Measurements from ENCODE around the gene RTN4RL1. TPM values are rescaled to one million over a fixed set of nuclear protein-coding genes. Genes with fewer than 3 reads are reported as not detected.
A peak's percentile ranks its signal among the peaks of the same experiment; 100 is the strongest.

RTN4RL1 gene
- total and polyA plus RNA-seq, 2 of the 13 experiments (the other 11 are each of a cell fraction or from before 2014, with no cell fraction given), result 0.01 TPM; not detected in 1

DNA sequence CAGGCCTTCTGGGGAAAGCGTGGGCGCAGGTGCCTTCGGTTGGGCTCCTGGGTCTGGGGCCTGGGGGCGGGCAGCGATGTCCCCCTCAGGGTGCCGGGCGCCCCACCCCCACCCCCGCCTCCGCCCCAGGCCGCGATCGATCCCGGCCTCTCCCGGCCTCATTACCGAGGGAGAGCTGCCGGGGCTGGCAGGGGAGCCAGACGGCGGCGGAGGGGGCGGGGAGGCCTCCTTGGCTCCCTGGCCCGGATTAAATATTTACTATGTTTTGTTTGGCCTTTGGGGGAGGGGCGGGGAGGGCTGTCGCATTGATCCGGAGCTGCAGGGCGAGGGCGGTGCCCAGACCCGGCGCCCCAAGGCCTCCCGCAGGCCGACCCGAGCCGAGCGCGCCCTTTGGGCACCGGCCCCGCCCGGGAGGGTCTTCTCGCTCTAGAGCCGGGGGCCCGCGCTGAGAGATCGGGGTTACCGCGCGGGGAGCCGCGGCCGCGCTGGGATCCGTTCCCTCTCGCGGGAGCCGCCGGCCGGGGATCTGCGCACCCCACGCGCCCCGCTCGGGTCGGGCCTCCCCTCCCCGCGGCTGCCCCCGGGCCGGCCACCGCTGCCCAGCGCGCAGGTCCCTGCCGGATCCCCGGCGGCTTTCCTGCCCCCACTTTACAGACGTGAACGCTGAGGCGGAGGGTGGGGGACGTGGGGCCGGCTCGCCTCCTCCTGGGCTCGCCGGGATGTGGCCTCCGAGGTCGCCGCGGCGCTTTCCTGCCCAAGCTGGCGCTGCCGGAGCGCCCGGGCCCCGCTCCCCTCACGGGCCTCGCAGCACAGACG, 27.0 kb downstream of the RTN4RL1 start (continued):
- TF ChIP-seq, protein P1, sequence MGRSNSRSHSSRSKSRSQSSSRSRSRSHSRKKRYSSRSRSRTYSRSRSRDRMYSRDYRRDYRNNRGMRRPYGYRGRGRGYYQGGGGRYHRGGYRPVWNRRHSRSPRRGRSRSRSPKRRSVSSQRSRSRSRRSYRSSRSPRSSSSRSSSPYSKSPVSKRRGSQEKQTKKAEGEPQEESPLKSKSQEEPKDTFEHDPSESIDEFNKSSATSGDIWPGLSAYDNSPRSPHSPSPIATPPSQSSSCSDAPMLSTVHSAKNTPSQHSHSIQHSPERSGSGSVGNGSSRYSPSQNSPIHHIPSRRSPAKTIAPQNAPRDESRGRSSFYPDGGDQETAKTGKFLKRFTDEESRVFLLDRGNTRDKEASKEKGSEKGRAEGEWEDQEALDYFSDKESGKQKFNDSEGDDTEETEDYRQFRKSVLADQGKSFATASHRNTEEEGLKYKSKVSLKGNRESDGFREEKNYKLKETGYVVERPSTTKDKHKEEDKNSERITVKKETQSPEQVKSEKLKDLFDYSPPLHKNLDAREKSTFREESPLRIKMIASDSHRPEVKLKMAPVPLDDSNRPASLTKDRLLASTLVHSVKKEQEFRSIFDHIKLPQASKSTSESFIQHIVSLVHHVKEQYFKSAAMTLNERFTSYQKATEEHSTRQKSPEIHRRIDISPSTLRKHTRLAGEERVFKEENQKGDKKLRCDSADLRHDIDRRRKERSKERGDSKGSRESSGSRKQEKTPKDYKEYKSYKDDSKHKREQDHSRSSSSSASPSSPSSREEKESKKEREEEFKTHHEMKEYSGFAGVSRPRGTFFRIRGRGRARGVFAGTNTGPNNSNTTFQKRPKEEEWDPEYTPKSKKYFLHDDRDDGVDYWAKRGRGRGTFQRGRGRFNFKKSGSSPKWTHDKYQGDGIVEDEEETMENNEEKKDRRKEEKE (IDR thresholded peaks at IDR 0.05), result no peak
- no peak for TF ChIP-seq IKZF4 (CRISPR knock-in tag; IDR thresholded peaks at IDR 0.05; ENCODE audit: borderline replicate concordance, low read depth, not compliant biosample characterization)
- TF ChIP-seq ZNF782 (CRISPR knock-in tag; IDR thresholded peaks at IDR 0.05; ENCODE audit: borderline replicate concordance), result no peak
- TF ChIP-seq, protein P2, sequence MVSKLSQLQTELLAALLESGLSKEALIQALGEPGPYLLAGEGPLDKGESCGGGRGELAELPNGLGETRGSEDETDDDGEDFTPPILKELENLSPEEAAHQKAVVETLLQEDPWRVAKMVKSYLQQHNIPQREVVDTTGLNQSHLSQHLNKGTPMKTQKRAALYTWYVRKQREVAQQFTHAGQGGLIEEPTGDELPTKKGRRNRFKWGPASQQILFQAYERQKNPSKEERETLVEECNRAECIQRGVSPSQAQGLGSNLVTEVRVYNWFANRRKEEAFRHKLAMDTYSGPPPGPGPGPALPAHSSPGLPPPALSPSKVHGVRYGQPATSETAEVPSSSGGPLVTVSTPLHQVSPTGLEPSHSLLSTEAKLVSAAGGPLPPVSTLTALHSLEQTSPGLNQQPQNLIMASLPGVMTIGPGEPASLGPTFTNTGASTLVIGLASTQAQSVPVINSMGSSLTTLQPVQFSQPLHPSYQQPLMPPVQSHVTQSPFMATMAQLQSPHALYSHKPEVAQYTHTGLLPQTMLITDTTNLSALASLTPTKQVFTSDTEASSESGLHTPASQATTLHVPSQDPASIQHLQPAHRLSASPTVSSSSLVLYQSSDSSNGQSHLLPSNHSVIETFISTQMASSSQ (IDR thresholded peaks at IDR 0.05; ENCODE audit: low read depth), result peak; percentile 92
- TF ChIP-seq, protein P2 (CRISPR knock-in tag; IDR thresholded peaks at IDR 0.05; ENCODE audit: borderline replicate concordance), result peak; percentile 98
- TF ChIP-seq TBX2 (CRISPR knock-in tag; IDR thresholded peaks at IDR 0.05; ENCODE audit: borderline replicate concordance), result no peak
- TF ChIP-seq, protein P3, sequence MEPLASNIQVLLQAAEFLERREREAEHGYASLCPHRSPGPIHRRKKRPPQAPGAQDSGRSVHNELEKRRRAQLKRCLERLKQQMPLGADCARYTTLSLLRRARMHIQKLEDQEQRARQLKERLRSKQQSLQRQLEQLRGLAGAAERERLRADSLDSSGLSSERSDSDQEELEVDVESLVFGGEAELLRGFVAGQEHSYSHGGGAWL (CRISPR knock-in tag; IDR thresholded peaks at IDR 0.05), result no peak
- TF ChIP-seq ZEB1 (IDR thresholded peaks at IDR 0.05; ENCODE audit: insufficient replicate concordance, low read depth), result no peak
- TF ChIP-seq, protein P4, sequence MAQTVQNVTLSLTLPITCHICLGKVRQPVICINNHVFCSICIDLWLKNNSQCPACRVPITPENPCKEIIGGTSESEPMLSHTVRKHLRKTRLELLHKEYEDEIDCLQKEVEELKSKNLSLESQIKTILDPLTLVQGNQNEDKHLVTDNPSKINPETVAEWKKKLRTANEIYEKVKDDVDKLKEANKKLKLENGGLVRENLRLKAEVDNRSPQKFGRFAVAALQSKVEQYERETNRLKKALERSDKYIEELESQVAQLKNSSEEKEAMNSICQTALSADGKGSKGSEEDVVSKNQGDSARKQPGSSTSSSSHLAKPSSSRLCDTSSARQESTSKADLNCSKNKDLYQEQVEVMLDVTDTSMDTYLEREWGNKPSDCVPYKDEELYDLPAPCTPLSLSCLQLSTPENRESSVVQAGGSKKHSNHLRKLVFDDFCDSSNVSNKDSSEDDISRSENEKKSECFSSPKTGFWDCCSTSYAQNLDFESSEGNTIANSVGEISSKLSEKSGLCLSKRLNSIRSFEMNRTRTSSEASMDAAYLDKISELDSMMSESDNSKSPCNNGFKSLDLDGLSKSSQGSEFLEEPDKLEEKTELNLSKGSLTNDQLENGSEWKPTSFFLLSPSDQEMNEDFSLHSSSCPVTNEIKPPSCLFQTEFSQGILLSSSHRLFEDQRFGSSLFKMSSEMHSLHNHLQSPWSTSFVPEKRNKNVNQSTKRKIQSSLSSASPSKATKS (CRISPR knock-in tag; IDR thresholded peaks at IDR 0.05), result no peak
- TF ChIP-seq MAFK (conservative IDR thresholded peaks at IDR 0.05 in 1 of 2, IDR thresholded peaks at IDR 0.05 in 1 of 2; ENCODE audit: low read length in 2 of 2), result no peak
- no peak for TF ChIP-seq CEBPG (CRISPR knock-in tag; IDR thresholded peaks at IDR 0.05)
- TF ChIP-seq RFXAP (CRISPR knock-in tag; IDR thresholded peaks at IDR 0.05; ENCODE audit: borderline replicate concordance), result peak; percentile 54; the same call in 1 of the 2 replicates
- TF ChIP-seq, protein P5, sequence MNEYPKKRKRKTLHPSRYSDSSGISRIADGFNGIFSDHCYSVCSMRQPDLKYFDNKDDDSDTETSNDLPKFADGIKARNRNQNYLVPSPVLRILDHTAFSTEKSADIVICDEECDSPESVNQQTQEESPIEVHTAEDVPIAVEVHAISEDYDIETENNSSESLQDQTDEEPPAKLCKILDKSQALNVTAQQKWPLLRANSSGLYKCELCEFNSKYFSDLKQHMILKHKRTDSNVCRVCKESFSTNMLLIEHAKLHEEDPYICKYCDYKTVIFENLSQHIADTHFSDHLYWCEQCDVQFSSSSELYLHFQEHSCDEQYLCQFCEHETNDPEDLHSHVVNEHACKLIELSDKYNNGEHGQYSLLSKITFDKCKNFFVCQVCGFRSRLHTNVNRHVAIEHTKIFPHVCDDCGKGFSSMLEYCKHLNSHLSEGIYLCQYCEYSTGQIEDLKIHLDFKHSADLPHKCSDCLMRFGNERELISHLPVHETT (CRISPR knock-in tag; conservative IDR thresholded peaks at IDR 0.05), result no peak; the same call in 1 of the 2 replicates
- TF ChIP-seq, protein P6, sequence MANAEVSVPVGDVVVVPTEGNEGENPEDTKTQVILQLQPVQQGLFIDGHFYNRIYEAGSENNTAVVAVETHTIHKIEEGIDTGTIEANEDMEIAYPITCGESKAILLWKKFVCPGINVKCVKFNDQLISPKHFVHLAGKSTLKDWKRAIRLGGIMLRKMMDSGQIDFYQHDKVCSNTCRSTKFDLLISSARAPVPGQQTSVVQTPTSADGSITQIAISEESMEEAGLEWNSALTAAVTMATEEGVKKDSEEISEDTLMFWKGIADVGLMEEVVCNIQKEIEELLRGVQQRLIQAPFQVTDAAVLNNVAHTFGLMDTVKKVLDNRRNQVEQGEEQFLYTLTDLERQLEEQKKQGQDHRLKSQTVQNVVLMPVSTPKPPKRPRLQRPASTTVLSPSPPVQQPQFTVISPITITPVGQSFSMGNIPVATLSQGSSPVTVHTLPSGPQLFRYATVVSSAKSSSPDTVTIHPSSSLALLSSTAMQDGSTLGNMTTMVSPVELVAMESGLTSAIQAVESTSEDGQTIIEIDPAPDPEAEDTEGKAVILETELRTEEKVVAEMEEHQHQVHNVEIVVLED (CRISPR knock-in tag; IDR thresholded peaks at IDR 0.05; ENCODE audit: borderline replicate concordance), result no peak

Data from HepG2 (cell line).